Urinary bladder (tissue), 4 donors: ENCODE results near the gene ATF7. TPM values are rescaled to one million over a fixed set of nuclear protein-coding genes. Genes with fewer than 3 reads are reported as not detected.
A peak's percentile ranks its signal among the peaks of the same experiment; 100 is the strongest.
"Not testable (repeated sequence)": the region's sequence is repeated elsewhere in the genome, so short reads cannot be mapped to it uniquely, and the experiment has no call there.

Experiments
- DNase-seq: peaks from one replicate; pipeline ENCODE4 v3.0.0-alpha.2; 2015; ENCODE audit errors: extremely low spot score
- H3K27ac ChIP-seq: one replicate; pipeline ENCODE4 v1.5.1; 2013; ENCODE audit warnings: low read depth, mild to moderate bottlenecking, moderate library complexity
- H3K36me3 ChIP-seq: one replicate; pipeline ENCODE4 v1.6.1; 2013; ENCODE audit warnings: mild to moderate bottlenecking, moderate library complexity; ENCODE audit not compliant: insufficient read depth
- H3K4me1 ChIP-seq: one replicate; pipeline ENCODE4 v1.6.1; 2013; ENCODE audit warnings: mild to moderate bottlenecking, moderate library complexity; ENCODE audit not compliant: insufficient read depth
- H3K4me3 ChIP-seq: one replicate; pipeline ENCODE4 v1.5.1; 2013; ENCODE audit warnings: low read depth, low read length
- WGBS: extraction: QIAGEN DNeasy Blood & Tissue Kit; methylation state at CpG from one replicate; pipeline ENCODE4 v1.1.7; 2013; 5-methylcytosine and 5-hydroxymethylcytosine counted together
- polyA plus RNA-seq: library from polyadenylated mRNA; stranded (reverse); fragments of 200-250 nt; gene quantifications from one replicate; pipeline ENCODE4 v1.2.3, GENCODE V29; 2013
- total RNA-seq: library from RNA; depleted of rRNA; stranded (reverse); fragments of >200 nt; gene quantifications from one replicate; pipeline ENCODE4 v1.2.3, GENCODE V29; 2014
- donor health status: healthy with polysubstance abuse.
- donor health status: healthy.

Gene ATF7
- total and polyA plus RNA-seq, 2 donors: 24.1 to 28.2 TPM

- no peak overlapping the region for H3K4me3 ChIP-seq
- H3K36me3 ChIP-seq: no peaks in the 10 kb centered on the region
- DNase-seq: no peak
- H3K4me1 ChIP-seq: no peaks in the 10 kb centered on the region
- H3K27ac ChIP-seq: no peak overlapping the region
- WGBS: 84% methylated on average over 2 of the region's 2 CpGs
Observed at GRCh38 chr12:53599579-53599978, 26.6 kb downstream of the ATF7 start.

- not testable (repeated sequence) for H3K27ac ChIP-seq, H3K4me3 ChIP-seq, H3K36me3 ChIP-seq, H3K4me1 ChIP-seq, DNase-seq
- WGBS: 96% methylated on average over 2 of the region's 2 CpGs
Observed at GRCh38 chr12:53598971-53599370, 27.2 kb downstream of the ATF7 start.

GRCh38 chr12:53596920-53597363 is 29.2 kb downstream of the ATF7 start:
- Histone ChIP-seq H3K27ac (no peak overlapping the region), H3K36me3 (no peaks in the 10 kb centered on the region), H3K4me3 (no peak overlapping the region), H3K4me1 (no peaks in the 10 kb centered on the region)
- WGBS: 16% methylated on average over 3 of the region's 3 CpGs
- DNase-seq: peak; percentile 46

DNA sequence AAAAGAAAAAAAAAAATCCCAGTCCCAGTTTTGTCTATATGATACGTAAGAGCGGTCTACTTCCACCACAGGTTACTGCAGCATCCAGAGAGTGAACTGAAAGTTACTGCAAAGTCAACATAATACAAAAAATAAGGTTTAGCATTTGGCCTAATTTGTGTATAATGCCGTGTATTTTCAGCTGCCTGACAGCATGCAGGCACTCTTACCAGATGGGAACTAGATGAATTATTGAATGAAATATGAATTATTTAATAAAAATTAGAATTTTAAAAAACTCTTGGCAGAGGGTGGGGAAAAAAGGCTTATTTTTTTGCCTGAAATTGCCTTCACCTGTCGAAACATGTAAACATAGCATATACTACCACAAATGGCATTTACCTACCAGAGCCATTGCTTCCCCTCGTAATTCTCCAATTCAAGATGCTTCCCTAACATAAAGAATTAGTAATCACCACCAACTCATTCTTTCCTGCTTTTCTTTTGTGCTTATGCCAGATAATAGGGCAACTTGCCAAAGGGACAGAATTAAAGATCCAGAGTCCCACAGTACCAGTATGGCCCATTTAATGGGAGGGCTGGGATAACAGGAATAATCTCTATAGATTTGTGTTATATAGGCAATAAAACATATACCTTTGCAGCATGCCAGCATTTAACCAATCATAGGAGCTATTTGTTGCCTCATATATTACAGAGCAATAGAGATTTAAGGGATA is 31.1 kb downstream of the ATF7 start:
- Histone ChIP-seq H3K4me3 (no peak overlapping the region), H3K36me3 (no peaks in the 10 kb centered on the region), H3K4me1 (no peaks in the 10 kb centered on the region), H3K27ac (peak overlapping the region; percentile 10)
- no peak for DNase-seq
- WGBS: 80% methylated on average over 5 of the region's 5 CpGs

- Histone ChIP-seq H3K36me3 (no peaks in the 10 kb centered on the region), H3K4me1 (no peaks in the 10 kb centered on the region), H3K4me3 (no peak overlapping the region), H3K27ac (no peak overlapping the region)
- DNase-seq: no peak
- WGBS: 79% methylated on average over 6 of the region's 6 CpGs
Observed at GRCh38 chr12:53593707-53594106, 32.5 kb downstream of the ATF7 start.

DNA sequence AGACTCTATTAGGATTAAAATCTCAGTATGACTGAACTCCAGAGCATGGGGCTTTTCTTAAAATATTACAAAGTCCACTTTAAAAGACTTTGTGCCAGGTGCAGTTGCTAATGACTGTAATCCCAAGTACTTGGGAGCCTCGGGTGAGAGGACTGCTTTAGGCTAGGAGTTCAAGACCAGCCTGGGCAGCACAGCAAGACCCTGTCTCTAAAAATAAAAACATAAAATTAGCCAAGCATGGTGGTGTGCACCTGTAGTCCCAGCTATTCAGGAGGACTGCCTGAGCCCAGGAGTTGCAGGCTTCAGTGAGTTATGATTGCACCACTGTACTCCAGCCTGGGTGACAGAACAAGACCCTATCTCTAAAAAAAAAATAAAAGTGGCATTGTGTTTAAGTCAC is 33.2 kb downstream of the ATF7 start:
- no peak for DNase-seq
- H3K4me3 ChIP-seq: no peak overlapping the region
- H3K4me1 ChIP-seq: no peaks in the 10 kb centered on the region
- 82% methylated on average over 1 of the region's 1 CpG for WGBS
- H3K27ac ChIP-seq: no peak overlapping the region
- no peaks in the 10 kb centered on the region for H3K36me3 ChIP-seq

DNA sequence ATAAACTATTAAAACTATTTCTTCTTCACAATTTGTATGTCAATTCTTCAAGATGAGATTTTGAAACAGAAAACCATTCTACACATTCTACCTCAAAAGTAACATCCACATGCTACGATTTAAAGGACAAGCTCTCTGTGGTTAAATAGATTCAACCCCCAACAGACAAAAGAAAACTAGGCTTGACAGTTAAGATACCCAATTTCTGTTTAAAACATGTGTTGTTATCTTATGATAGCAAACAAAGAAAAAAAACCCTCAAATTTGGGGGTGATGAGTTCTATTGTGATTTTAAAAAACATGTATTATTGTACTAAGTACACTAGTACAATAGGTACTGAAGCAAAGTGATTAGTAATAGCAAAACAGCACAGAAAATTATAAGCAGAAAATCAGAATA is 33.8 kb downstream of the ATF7 start:
- Histone ChIP-seq H3K4me1 (no peaks in the 10 kb centered on the region), H3K4me3 (no peak overlapping the region), H3K36me3 (no peaks in the 10 kb centered on the region), H3K27ac (no peak overlapping the region)
- no peak for DNase-seq
- WGBS: 98% methylated on average over 1 of the region's 1 CpG

DNA sequence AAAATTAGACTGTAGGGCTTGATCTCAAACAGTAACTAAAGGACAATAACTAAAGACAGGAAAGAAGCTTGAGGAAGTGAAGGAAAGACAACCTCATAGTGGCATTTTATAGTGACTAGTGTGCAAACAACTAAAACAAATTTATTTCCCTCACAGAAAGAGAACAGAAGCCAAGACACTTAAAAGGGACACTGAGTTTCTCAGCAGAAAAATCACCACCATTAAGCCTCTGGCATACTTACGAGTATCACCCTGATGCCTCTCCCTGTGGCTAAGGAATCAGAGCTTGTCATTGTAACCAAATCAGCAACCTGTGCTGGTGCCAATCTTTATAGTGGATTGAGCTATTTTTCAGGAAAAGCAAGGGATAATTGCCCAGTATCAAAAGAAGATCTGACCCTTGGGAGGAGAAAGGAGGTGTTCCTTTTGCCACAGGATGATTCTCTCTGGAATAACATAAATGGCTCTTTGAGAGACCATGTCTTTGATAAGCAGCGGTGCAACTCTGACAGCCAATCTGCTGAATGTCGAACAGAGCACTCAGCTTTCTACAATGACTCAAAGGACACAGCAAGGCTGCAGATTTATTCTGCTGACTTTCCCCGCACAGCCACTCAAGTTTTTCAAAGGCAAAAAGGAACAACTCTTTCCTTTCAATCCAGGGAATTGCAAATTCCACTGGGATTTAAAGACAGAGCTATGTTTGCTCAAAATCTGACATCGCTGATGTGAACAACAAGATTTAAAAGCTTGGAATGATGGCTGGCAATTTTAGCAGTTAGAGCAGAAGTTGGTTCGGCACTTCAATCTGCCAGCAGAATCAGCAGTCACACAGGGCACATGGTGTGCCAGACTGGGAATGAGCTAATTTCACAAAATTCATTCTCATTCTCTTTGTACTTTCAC is 34.6 kb downstream of the ATF7 start:
- Histone ChIP-seq H3K4me1 (no peaks in the 10 kb centered on the region), H3K27ac (no peak overlapping the region), H3K36me3 (no peaks in the 10 kb centered on the region), H3K4me3 (no peak overlapping the region)
- WGBS: 67% methylated on average over 6 of the region's 6 CpGs
- DNase-seq: no peak

- DNase-seq: no peak
- Histone ChIP-seq H3K4me1 (no peaks in the 10 kb centered on the region), H3K4me3 (no peak overlapping the region), H3K27ac (no peak overlapping the region), H3K36me3 (no peaks in the 10 kb centered on the region)
- WGBS: 85% methylated on average over 3 of the region's 3 CpGs
Observed at GRCh38 chr12:53590652-53591051, 35.5 kb downstream of the ATF7 start.

- WGBS: 85% methylated on average over 4 of the region's 4 CpGs
- no peak overlapping the region for H3K4me3 ChIP-seq
- no peak for DNase-seq
- H3K36me3 ChIP-seq: no peaks in the 10 kb centered on the region
- no peaks in the 10 kb centered on the region for H3K4me1 ChIP-seq
- H3K27ac ChIP-seq: no peak overlapping the region
Observed at GRCh38 chr12:53589915-53590314, 36.3 kb downstream of the ATF7 start.

- no peak for DNase-seq
- 90% methylated on average over 3 of the region's 3 CpGs for WGBS
- Histone ChIP-seq H3K4me1 (no peaks in the 10 kb centered on the region), H3K27ac (no peak overlapping the region), H3K4me3 (no peak overlapping the region), H3K36me3 (no peaks in the 10 kb centered on the region)
Observed at GRCh38 chr12:53589423-53589822, 36.8 kb downstream of the ATF7 start.

DNA sequence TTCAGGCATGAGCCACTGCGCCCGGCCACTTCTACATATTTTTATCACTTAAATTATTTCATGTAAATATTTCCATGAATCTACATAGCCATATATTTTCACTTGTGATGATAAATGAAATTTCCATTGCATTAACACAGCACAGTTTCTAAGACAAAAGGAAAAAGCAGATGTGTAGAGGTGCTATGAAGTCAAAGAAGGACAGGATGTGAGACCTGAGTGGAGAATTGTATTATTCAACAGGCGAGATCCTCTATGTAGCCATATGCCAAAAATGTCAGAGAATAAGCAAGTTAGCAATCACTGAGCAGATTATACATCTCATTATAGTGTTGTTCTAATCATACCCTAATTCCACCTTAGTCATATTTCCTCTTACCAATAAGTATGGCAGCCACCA is 38.1 kb downstream of the ATF7 start:
- DNase-seq: no peak
- 98% methylated on average over 3 of the region's 3 CpGs for WGBS
- H3K4me3 ChIP-seq: no peak overlapping the region
- H3K27ac ChIP-seq: no peak overlapping the region
- H3K36me3 ChIP-seq: no peaks in the 10 kb centered on the region
- H3K4me1 ChIP-seq: no peaks in the 10 kb centered on the region

- Histone ChIP-seq H3K36me3 (no peaks in the 10 kb centered on the region), H3K4me3 (no peak overlapping the region), H3K4me1 (no peaks in the 10 kb centered on the region), H3K27ac (no peak overlapping the region)
- WGBS: 69% methylated on average over 8 of the region's 8 CpGs
- DNase-seq: no peak
Observed at GRCh38 chr12:53586745-53587144, 39.4 kb downstream of the ATF7 start.
